SU-DHL-6 (cell line): Measurements from ENCODE around the gene PIGN.

Experiments
- CTCF ChIP-seq: fragments of 200-600 bp; sonication (generic); IDR thresholded peaks from one replicate; pipeline ENCODE4 v1.5.1; 2017; ENCODE audit warnings: antibody characterized with exemption, mild to moderate bottlenecking, low read length, moderate library complexity; ENCODE audit not compliant: insufficient read depth, poor library complexity, severe bottlenecking
- EZH2phosphoT487 ChIP-seq: fragments of 200-600 bp; sonication (generic), shearing (Covaris generic); conservative IDR thresholded peaks from 2 replicates; pipeline ENCODE4 v1.6.1; 2018; ENCODE audit warnings: mild to moderate bottlenecking, antibody characterized with exemption, low read length, moderate library complexity, mixed read lengths

DNA sequence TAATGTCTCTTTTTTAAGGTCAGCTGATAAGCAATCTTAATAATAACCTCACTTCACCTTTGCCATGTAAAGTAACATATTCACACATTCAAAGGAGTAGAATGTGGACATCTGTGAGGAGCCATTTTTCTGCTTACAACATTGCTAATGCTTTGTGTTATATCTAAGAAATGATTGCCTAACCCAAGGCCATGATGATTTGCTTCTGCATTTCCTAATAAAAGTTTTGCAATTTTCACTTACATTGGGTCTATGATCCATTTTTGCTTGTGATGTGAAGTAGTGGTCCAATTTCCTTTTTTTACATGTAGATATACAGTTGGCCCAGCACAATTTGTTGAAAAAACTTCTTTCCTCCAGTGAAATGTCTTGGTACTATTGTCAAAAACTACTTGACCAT, 22.2 kb upstream of the PIGN start:
- TF ChIP-seq CTCF (no peak), EZH2phosphoT487 (no peak)
